ENCODE results near the gene PHACTR4.

- TF ChIP-seq CTCF (IDR thresholded peaks at IDR 0.05; ENCODE audit: poor library complexity) (no peak), EZH2phosphoT487 (IDR thresholded peaks at IDR 0.05; ENCODE audit: low read depth, severe bottlenecking, unreplicated experiment) (no peak)
Measured at GRCh38 chr1:28417441-28417922, 47.9 kb downstream of the PHACTR4 start.
